Heart left ventricle (tissue), 13 donors: Measurements from ENCODE around the gene KCNAB1.

Source experiments
- CTCF ChIP-seq, 12 donors: fragments of 200-600 bp; sonication (generic) in 4 of 12; IDR thresholded peaks; one replicate each; pipeline versions ENCODE4 v1.5.0 to v1.8.0; 2018 to 2022; ENCODE audit warnings: antibody characterized with exemption in 12 of 12, mild to moderate bottlenecking in 5 of 12
- POLR2A ChIP-seq, 2 donors: fragments of 450-650 bp; IDR thresholded peaks; one replicate each; pipeline ENCODE4 v1.6.1; 2017; ENCODE audit warnings: antibody characterized with exemption in 2 of 2, mild to moderate bottlenecking in 2 of 2, moderate library complexity in 2 of 2
- donor health status: ischemic (EF 13 %, LVEDD 7.1; RV severe dilation, severe dysfunction).
- donor health status: DM: no; HTN: yes; CAD: no.
- donor health status: DM: no; HTN: no; CAD: no.
- donor health status: ischemic (EF 25% LVEDD 6.9; RV normal size, moderate dysfunction).
- donor health status: ischemic (EF 25% LVEDD 5.7; RV mildly dilated, moderate dysfunction).
- donor health status: ischemic (EF 35%, LVEDD 5.7; RV mildly dilated, moderate dysfunction).
- donor health status: nonischemic (EF 11% LVEDD 7.7; RV severe dilation, severe dysfunction).
- donor health status: DM: yes; HTN: yes; CAD: no.
- donor health status: PGD.
- donor health status: ischemic (EF 29% LVEDD 5.4; RV normal size, mild dysfunction).
- donor health status: nonischemic (EF 23%, LVEDD 6.1; RV moderate dilation, normal function).

- no peak for TF ChIP-seq CTCF (IDR thresholded peaks at IDR 0.05)
- TF ChIP-seq POLR2A (IDR thresholded peaks at IDR 0.05) = no peak
Observed at GRCh38 chr3:156530980-156531379, 410.6 kb downstream of the KCNAB1 start.
